Measurements from ENCODE around the gene SLC24A4. TPM values are rescaled to one million over a fixed set of nuclear protein-coding genes. Genes with fewer than 3 reads are reported as not detected.

SLC24A4 gene
- total RNA-seq, 1 donor from 2014 or later: 1.1 TPM

DNA sequence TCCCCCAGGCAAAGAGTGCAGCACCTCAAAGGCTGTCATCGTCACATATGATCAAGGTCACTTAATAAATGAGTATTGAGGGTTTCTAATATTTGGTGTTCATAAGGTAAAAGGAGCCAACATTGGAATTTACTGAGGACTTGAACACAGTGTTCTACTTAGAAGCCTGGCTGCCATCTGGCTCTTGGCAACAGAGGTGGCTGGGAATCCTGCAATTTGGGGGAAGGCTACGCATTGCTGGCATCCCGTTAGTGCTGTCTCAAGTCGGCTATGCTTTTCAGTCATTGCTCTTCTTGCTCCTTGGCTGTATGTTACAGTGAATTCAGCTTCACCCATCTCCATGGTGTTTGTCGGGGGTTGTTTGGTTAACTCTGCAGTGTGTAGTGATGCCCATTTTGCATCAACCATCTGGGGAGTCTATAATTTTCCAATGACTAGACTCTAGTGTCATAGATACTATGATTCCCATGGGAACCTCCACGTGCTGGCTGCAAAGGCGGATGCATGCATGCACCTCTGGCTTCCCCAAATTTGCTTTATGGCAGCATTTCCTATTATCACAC is 12.9 kb upstream of the SLC24A4 start:
- H3K4me3 Mint-ChIP-seq (ENCODE audit: unreplicated experiment): no peak overlapping the region
- TF ChIP-seq, protein P1, sequence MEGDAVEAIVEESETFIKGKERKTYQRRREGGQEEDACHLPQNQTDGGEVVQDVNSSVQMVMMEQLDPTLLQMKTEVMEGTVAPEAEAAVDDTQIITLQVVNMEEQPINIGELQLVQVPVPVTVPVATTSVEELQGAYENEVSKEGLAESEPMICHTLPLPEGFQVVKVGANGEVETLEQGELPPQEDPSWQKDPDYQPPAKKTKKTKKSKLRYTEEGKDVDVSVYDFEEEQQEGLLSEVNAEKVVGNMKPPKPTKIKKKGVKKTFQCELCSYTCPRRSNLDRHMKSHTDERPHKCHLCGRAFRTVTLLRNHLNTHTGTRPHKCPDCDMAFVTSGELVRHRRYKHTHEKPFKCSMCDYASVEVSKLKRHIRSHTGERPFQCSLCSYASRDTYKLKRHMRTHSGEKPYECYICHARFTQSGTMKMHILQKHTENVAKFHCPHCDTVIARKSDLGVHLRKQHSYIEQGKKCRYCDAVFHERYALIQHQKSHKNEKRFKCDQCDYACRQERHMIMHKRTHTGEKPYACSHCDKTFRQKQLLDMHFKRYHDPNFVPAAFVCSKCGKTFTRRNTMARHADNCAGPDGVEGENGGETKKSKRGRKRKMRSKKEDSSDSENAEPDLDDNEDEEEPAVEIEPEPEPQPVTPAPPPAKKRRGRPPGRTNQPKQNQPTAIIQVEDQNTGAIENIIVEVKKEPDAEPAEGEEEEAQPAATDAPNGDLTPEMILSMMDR (IDR thresholded peaks at IDR 0.05; ENCODE audit: unreplicated experiment): no peak
- DNase-seq (ENCODE audit: low spot score): no peak
- peaks cover 4% of the 10 kb centered on the region for H3K4me1 Mint-ChIP-seq (ENCODE audit: unreplicated experiment)
- H3K36me3 Mint-ChIP-seq (ENCODE audit: low read depth, unreplicated experiment): no peaks in the 10 kb centered on the region
- H3K27me3 Mint-ChIP-seq (ENCODE audit: unreplicated experiment): peaks cover 5% of the 10 kb centered on the region
- no peaks in the 10 kb centered on the region for H3K9me3 Mint-ChIP-seq (ENCODE audit: unreplicated experiment)
- no peak overlapping the region for H3K27ac Mint-ChIP-seq (ENCODE audit: unreplicated experiment)

DNA sequence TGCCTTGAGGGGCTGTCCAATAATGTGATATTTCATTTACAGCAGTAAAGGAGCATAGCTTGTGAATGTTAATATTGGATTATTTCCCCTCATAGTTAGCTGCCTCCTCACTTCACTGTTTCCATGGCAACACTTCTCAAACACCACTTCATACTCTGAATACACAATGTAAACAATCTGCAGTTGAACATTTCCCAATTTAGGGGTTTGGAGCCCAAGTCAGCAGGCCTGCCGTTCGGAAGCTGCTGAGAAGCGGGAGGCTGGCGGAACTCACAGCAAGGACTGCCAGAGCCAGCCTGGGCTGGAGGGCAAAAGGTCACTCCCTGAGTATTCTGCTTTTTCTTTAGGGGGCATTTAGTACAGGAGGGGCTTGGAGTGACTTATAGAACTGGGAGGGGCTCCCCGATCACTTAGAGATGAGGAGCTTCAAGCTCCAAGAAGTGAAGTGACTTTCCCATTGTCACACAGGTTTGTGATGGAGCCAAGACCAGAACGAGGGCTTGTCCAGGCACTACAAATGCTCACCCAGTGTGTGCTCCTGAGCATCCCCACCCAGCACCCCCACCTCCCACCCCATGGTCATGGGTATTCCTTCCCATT is 12.1 kb upstream of the SLC24A4 start:
- H3K4me1 Mint-ChIP-seq (ENCODE audit: unreplicated experiment): peaks cover 4% of the 10 kb centered on the region
- H3K27ac Mint-ChIP-seq (ENCODE audit: unreplicated experiment): no peak overlapping the region
- no peaks in the 10 kb centered on the region for H3K9me3 Mint-ChIP-seq (ENCODE audit: unreplicated experiment)

GRCh38 chr14:92314182-92314581 is 8.8 kb upstream of the SLC24A4 start:
- no peak overlapping the region for H3K27ac Mint-ChIP-seq (ENCODE audit: unreplicated experiment)

More for the DNA sequence above, 12.1 kb upstream of the SLC24A4 start:
- TF ChIP-seq, protein P1 (IDR thresholded peaks at IDR 0.05; ENCODE audit: unreplicated experiment): no peak
- Mint-ChIP-seq H3K27me3 (ENCODE audit: unreplicated experiment) (peaks cover 5% of the 10 kb centered on the region), H3K4me3 (ENCODE audit: unreplicated experiment) (no peak overlapping the region), H3K36me3 (ENCODE audit: low read depth, unreplicated experiment) (no peaks in the 10 kb centered on the region)
- no peak for DNase-seq (ENCODE audit: low spot score)

GRCh38 chr14:92315050-92315805 is 7.7 kb upstream of the SLC24A4 start:
- H3K27me3 Mint-ChIP-seq (ENCODE audit: unreplicated experiment): peaks cover 3% of the 10 kb centered on the region
- no peak for DNase-seq (ENCODE audit: low spot score)
- no peak overlapping the region for H3K4me3 Mint-ChIP-seq (ENCODE audit: unreplicated experiment)
- peaks cover 3% of the 10 kb centered on the region for H3K36me3 Mint-ChIP-seq (ENCODE audit: low read depth, unreplicated experiment)
- H3K27ac Mint-ChIP-seq (ENCODE audit: unreplicated experiment): no peak overlapping the region
- TF ChIP-seq, protein P1 (IDR thresholded peaks at IDR 0.05; ENCODE audit: unreplicated experiment): no peak
- no peaks in the 10 kb centered on the region for H3K4me1 Mint-ChIP-seq (ENCODE audit: unreplicated experiment)
- H3K9me3 Mint-ChIP-seq (ENCODE audit: unreplicated experiment): no peaks in the 10 kb centered on the region

More at GRCh38 chr14:92314182-92314581, 8.8 kb upstream of the SLC24A4 start:
- Mint-ChIP-seq H3K4me3 (ENCODE audit: unreplicated experiment) (no peak overlapping the region), H3K27me3 (ENCODE audit: unreplicated experiment) (peaks cover 3% of the 10 kb centered on the region), H3K4me1 (ENCODE audit: unreplicated experiment) (no peaks in the 10 kb centered on the region), H3K36me3 (ENCODE audit: low read depth, unreplicated experiment) (no peaks in the 10 kb centered on the region), H3K9me3 (ENCODE audit: unreplicated experiment) (no peaks in the 10 kb centered on the region)
- TF ChIP-seq, protein P1 (IDR thresholded peaks at IDR 0.05; ENCODE audit: unreplicated experiment): no peak
- DNase-seq (ENCODE audit: low spot score): no peak

DNA sequence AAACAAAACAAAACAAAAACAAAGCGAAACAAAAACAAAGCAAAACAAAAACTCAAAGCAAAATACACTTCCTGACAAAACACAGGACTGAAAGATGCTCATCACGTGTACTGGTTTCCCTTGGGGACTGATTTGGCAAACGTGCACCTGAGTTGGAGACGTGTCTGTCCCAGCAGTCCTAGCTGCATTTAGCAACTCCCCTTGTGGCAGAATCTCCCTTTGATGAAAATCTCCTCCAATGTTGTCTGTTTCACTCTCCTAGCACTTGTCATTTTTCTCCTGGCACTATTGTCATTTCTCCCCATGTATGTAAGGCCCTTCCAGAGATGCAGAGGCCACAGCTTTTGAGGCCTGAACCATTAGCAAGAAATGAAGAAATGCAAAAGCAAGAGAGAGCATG is 6.8 kb upstream of the SLC24A4 start:
- H3K4me3 Mint-ChIP-seq (ENCODE audit: unreplicated experiment): no peak overlapping the region
- DNase-seq (ENCODE audit: low spot score): no peak
- peaks cover 3% of the 10 kb centered on the region for H3K36me3 Mint-ChIP-seq (ENCODE audit: low read depth, unreplicated experiment)
- no peak overlapping the region for H3K27ac Mint-ChIP-seq (ENCODE audit: unreplicated experiment)
- peaks cover 3% of the 10 kb centered on the region for H3K27me3 Mint-ChIP-seq (ENCODE audit: unreplicated experiment)
- TF ChIP-seq, protein P1 (IDR thresholded peaks at IDR 0.05; ENCODE audit: unreplicated experiment): no peak
- no peaks in the 10 kb centered on the region for H3K4me1 Mint-ChIP-seq (ENCODE audit: unreplicated experiment)
- no peaks in the 10 kb centered on the region for H3K9me3 Mint-ChIP-seq (ENCODE audit: unreplicated experiment)

Data from endothelial cell (in vitro differentiated cells).